ENCODE results near the gene SASH1.

Gene SASH1

DNA sequence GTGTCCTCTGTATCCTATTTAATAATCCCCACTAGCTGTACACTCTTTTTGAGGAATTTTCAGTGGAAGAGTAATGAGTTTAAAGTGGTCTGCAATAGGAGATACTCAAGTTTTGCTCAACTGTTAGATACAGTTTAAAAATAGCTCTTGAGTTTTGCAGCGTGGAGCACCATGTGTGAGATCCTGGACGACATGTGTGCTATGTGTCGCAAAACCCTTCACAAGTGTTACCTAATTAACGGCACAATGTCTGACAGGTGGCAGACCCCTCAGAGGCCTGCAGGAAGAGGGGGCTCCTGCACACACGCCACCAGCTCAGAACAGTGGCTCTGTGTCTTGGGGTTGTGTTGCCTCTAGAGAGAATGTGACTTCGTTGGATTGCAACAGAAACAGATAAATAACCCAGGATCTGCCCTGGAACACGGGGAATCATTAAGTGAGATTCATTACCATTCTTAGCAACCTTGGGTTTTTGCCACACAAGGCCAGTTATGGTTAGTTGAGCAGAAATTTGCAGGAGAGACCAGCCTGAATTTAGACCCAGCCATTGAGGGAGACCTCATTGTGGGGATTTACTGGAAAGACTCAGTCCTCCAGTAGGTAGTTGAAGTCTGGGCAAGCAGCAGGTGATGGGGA, 73.8 kb downstream of the SASH1 start (continued):
- TF ChIP-seq ZNF362 (tag by site-specific recombination; IDR thresholded peaks at IDR 0.05) (no peak), OSR2 (tag by site-specific recombination; IDR thresholded peaks at IDR 0.05) (no peak), ZFP69B (tag by site-specific recombination; IDR thresholded peaks at IDR 0.05) (no peak), ZNF707 (tag by site-specific recombination; IDR thresholded peaks at IDR 0.05) (no peak), ZBTB1 (tag by site-specific recombination; IDR thresholded peaks at IDR 0.05) (no peak)

- Histone ChIP-seq H3K4me3 (ENCODE audit: low read depth, low read length) (no peak overlapping the region), H3K36me3 (ENCODE audit: control insufficient read depth in 2 of 2, insufficient read depth in 1 of 2, low read length in 2 of 2) (no peaks in the 10 kb centered on the region), H3K9me3 (ENCODE audit: control insufficient read depth, insufficient read depth, low read depth, low read length) (no peaks in the 10 kb centered on the region), H3K27ac (ENCODE audit: extremely low read depth, low read depth, low read length) (no peak overlapping the region), H3K4me1 (ENCODE audit: control insufficient read depth, insufficient read depth, low read length) (no peaks in the 10 kb centered on the region)
- ChIA-PET CTCF (no interaction called here), POLR2A (no interaction called here)
- TF ChIP-seq ZBTB8A (tag by site-specific recombination; IDR thresholded peaks at IDR 0.05) (no peak), SP7 (tag by site-specific recombination; IDR thresholded peaks at IDR 0.05) (no peak), ZBTB26 (tag by site-specific recombination; optimal IDR thresholded peaks at IDR 0.05) (no peak), ZNF266 (tag by site-specific recombination; IDR thresholded peaks at IDR 0.05; ENCODE audit: low read depth) (no peak), ZNF514 (tag by site-specific recombination; IDR thresholded peaks at IDR 0.05) (no peak), PRDM1 (tag by site-specific recombination; IDR thresholded peaks at IDR 0.05) (no peak), ZNF362 (tag by site-specific recombination; IDR thresholded peaks at IDR 0.05) (no peak), MEIS1 (CRISPR knock-in tag; IDR thresholded peaks at IDR 0.05; ENCODE audit: borderline replicate concordance) (no peak), ZNF785 (tag by site-specific recombination; IDR thresholded peaks at IDR 0.05) (no peak), ZNF658 (tag by site-specific recombination; IDR thresholded peaks at IDR 0.05) (no peak), ZNF560 (tag by site-specific recombination; IDR thresholded peaks at IDR 0.05; ENCODE audit: borderline replicate concordance) (no peak), ZNF433 (tag by site-specific recombination; IDR thresholded peaks at IDR 0.05; ENCODE audit: low read depth) (no peak), ZNF701 (tag by site-specific recombination; IDR thresholded peaks at IDR 0.05) (no peak), ZNF645 (tag by site-specific recombination; IDR thresholded peaks at IDR 0.05) (no peak), HOXA7 (CRISPR knock-in tag; IDR thresholded peaks at IDR 0.05; ENCODE audit: borderline replicate concordance) (no peak), ZBTB44 (tag by site-specific recombination; IDR thresholded peaks at IDR 0.05) (no peak)
- TF ChIP-seq, protein P1, sequence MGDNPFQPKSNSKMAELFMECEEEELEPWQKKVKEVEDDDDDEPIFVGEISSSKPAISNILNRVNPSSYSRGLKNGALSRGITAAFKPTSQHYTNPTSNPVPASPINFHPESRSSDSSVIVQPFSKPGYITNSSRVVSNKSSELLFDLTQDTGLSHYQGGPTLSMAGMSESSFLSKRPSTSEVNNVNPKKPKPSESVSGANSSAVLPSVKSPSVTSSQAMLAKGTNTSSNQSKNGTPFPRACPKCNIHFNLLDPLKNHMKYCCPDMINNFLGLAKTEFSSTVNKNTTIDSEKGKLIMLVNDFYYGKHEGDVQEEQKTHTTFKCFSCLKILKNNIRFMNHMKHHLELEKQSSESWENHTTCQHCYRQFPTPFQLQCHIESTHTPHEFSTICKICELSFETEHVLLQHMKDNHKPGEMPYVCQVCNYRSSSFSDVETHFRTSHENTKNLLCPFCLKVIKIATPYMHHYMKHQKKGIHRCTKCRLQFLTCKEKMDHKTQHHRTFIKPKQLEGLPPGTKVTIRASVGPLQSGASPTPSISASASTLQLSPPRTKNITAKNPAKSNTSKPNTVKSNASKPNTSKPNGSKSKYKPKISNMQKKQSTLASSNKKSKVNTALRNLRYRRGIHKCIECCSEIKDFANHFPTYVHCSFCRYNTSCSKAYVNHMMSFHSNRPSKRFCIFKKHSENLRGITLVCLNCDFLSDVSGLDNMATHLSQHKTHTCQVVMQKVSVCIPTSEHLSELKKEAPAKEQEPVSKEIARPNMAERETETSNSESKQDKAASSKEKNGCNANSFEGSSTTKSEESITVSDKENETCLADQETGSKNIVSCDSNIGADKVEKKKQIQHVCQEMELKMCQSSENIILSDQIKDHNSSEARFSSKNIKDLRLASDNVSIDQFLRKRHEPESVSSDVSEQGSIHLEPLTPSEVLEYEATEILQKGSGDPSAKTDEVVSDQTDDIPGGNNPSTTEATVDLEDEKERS (tag by site-specific recombination; IDR thresholded peaks at IDR 0.05) = no peak
- TF ChIP-seq, protein P2, sequence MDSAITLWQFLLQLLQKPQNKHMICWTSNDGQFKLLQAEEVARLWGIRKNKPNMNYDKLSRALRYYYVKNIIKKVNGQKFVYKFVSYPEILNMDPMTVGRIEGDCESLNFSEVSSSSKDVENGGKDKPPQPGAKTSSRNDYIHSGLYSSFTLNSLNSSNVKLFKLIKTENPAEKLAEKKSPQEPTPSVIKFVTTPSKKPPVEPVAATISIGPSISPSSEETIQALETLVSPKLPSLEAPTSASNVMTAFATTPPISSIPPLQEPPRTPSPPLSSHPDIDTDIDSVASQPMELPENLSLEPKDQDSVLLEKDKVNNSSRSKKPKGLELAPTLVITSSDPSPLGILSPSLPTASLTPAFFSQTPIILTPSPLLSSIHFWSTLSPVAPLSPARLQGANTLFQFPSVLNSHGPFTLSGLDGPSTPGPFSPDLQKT (IDR thresholded peaks at IDR 0.05; ENCODE audit: borderline replicate concordance, low read depth, low read length) = no peak
- TF ChIP-seq, protein P3, sequence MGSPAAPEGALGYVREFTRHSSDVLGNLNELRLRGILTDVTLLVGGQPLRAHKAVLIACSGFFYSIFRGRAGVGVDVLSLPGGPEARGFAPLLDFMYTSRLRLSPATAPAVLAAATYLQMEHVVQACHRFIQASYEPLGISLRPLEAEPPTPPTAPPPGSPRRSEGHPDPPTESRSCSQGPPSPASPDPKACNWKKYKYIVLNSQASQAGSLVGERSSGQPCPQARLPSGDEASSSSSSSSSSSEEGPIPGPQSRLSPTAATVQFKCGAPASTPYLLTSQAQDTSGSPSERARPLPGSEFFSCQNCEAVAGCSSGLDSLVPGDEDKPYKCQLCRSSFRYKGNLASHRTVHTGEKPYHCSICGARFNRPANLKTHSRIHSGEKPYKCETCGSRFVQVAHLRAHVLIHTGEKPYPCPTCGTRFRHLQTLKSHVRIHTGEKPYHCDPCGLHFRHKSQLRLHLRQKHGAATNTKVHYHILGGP (tag by site-specific recombination; IDR thresholded peaks at IDR 0.05) = no peak
These were observed 74.4 kb downstream of the SASH1 start for GRCh38 chr6:148417045-148417444.

Data from HEK293 (cell line).